ENCODE data around the gene ACHE. TPM values are rescaled to one million over a fixed set of nuclear protein-coding genes. Genes with fewer than 3 reads are reported as not detected.

Gene ACHE
- total RNA-seq, 2 experiments from 2014 or later, result not detected

- POLR2A ChIA-PET, result interaction anchor here (0.8 to 4.9 kb wide), 3 partner anchors 12 to 253 kb away, joined by 3 to 40 read pairs (median 3); partner anchors contain the start of genes SLC12A9 and SRRT
- Histone ChIP-seq H3K4me2 (ENCODE audit: low read length) (peak overlapping the region; percentile 89), H4K20me1 (ENCODE audit: insufficient read depth, low read length) (peaks cover 16% of the 10 kb centered on the region), H3K27ac (ENCODE audit: low read depth, low read length, poor library complexity, severe bottlenecking) (peak overlapping the region; percentile 67), H3K79me2 (ENCODE audit: insufficient read depth, low read depth, low read length) (peaks cover 7% of the 10 kb centered on the region; the same call in 1 of the 2 replicates), H3K9me2 (ENCODE audit: insufficient read depth, low read length) (no peaks in the 10 kb centered on the region), H3K4me3 (ENCODE audit: low read depth, low read length, poor library complexity, severe bottlenecking) (peak overlapping the region; percentile 74), H3K36me3 (ENCODE audit: insufficient read depth, low read length) (peaks cover 64% of the 10 kb centered on the region), H3K9me3 (ENCODE audit: low read length) (no peaks in the 10 kb centered on the region), H2AFZ (ENCODE audit: low read length) (no peak overlapping the region), H3K4me1 (ENCODE audit: insufficient read depth, low read length, poor library complexity, severe bottlenecking) (peaks cover 41% of the 10 kb centered on the region)
- peak; percentile 92 for DNase-seq (ENCODE audit: low spot score)
- CTCF ChIA-PET (ENCODE audit: unreplicated experiment), result interaction anchor here (0.8 kb wide), 1 partner anchor 13 kb away, joined by 3 read pairs; the partner anchor contains the start of gene SRRT
- intact Hi-C loops (cut with micrococcal nuclease; ENCODE audit: unreplicated experiment), result loop anchor here (10.0 kb wide), 1 partner anchor 803 kb away; the partner anchor contains the start of genes COPS6 and ZNF3
- no peak for TF ChIP-seq EZH2phosphoT487 (IDR thresholded peaks at IDR 0.05; ENCODE audit: borderline replicate concordance, low read depth, low read length)
- no peak for TF ChIP-seq CTCF (conservative IDR thresholded peaks at IDR 0.05; ENCODE audit: low read length)
- BruUV-seq (replicated peaks), result TSS peak; percentile 94
Observed at GRCh38 chr7:100887516-100888290, 8.0 kb downstream of the ACHE start.

GRCh38 chr7:100886936-100887515 lies 8.7 kb downstream of the ACHE start:
- Histone ChIP-seq H4K20me1 (ENCODE audit: insufficient read depth, low read length) (peaks cover 16% of the 10 kb centered on the region), H3K9me3 (ENCODE audit: low read length) (no peaks in the 10 kb centered on the region), H3K27ac (ENCODE audit: low read depth, low read length, poor library complexity, severe bottlenecking) (peak overlapping the region; percentile 67), H3K4me3 (ENCODE audit: low read depth, low read length, poor library complexity, severe bottlenecking) (peak overlapping the region; percentile 9), H2AFZ (ENCODE audit: low read length) (no peak overlapping the region), H3K4me2 (ENCODE audit: low read length) (peak overlapping the region; percentile 89), H3K36me3 (ENCODE audit: insufficient read depth, low read length) (peaks cover 71% of the 10 kb centered on the region), H3K9me2 (ENCODE audit: insufficient read depth, low read length) (no peaks in the 10 kb centered on the region), H3K4me1 (ENCODE audit: insufficient read depth, low read length, poor library complexity, severe bottlenecking) (peaks cover 41% of the 10 kb centered on the region), H3K79me2 (ENCODE audit: insufficient read depth, low read depth, low read length) (peaks cover 7% of the 10 kb centered on the region; the same call in 1 of the 2 replicates)
- intact Hi-C loops (cut with micrococcal nuclease; ENCODE audit: unreplicated experiment), result loop anchor here (10.0 kb wide), 1 partner anchor 802 kb away; the partner anchor contains the start of genes COPS6 and ZNF3
- ChIA-PET POLR2A (interaction anchor here (0.9 to 4.9 kb wide), 3 partner anchors 9 to 35 kb away, joined by 3 to 40 read pairs (median 4); partner anchors contain the start of genes SLC12A9 and SRRT), CTCF (ENCODE audit: unreplicated experiment) (interaction anchor here (0.8 kb wide), 1 partner anchor 12 kb away, joined by 3 read pairs; the partner anchor contains the start of gene SRRT)
- BruUV-seq (replicated peaks), result no TSS peak
- no peak for TF ChIP-seq CTCF (conservative IDR thresholded peaks at IDR 0.05; ENCODE audit: low read length)
- TF ChIP-seq EZH2phosphoT487 (IDR thresholded peaks at IDR 0.05; ENCODE audit: borderline replicate concordance, low read depth, low read length), result no peak
- DNase-seq (ENCODE audit: low spot score), result no peak

All from OCI-LY7 (cell line).